GM15510 (cell line): ENCODE data around the gene MET.

Source experiments
- POLR2A ChIP-seq: IDR thresholded peaks from 3 replicates; pipeline ENCODE4 v1.6.1; 2011; ENCODE audit warnings: borderline replicate concordance; ENCODE audit not compliant: insufficient read length; ENCODE audit errors: extremely low read depth

The MET gene

GRCh38 chr7:116812860-116813259 lies 140.9 kb downstream of the MET start:
- no peak for TF ChIP-seq POLR2A

DNA sequence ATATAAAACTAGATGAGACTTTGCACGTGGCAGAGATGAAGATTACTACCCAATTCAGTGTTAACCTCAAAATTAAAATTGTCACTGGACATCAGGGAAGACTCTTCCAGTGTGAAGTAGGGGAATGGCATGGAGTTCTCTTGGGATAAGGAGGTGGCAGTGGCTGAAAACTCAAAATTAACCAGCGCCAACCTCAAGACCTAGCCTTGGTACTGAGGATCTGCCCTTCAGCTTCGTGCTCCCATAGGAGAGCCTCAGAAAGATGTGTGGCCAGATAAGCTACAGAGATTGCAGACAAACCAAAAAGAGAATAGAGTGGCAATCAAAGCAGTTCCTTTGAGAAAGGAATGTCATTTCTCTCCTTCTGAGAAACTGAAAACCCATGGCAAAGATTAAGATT lies 143.0 kb downstream of the MET start:
- no peak for TF ChIP-seq POLR2A

DNA sequence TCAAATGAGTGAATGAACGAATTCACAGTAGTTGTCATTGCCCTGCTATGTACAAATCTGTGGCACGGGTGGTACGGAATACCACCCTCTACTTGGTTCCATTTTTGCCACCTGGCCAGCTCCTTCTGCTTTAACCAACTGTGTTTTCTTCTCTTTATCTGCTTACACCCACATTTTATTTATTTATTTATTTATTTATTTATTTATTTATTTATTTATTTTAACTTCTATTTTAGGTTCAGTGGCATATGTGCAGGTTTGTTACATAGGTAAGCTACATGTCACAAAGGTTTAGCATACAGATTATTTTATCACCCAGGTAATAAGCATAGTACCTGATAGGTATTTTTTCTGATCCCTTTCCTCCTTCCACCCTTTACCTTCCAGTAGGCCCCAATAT lies 148.2 kb downstream of the MET start:
- TF ChIP-seq POLR2A, result no peak

DNA sequence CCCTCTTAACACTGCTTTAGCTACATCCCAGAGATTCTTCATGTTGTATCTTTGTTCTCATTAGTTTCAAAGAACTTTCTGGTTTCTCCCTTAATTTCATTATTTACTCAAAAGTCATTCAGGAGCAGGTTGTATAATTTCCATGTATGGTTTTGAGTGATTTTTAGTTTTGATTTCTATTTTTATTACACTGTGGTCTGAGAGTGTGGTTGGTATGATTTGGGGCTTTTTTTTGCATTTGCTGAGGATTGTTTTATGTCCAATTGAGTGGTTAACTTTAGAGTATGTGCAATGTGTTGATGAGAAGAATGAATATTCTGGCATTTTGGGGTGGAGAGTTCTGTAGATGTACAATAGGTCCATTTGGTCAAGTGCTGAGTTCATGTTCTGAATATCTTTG lies 152.5 kb downstream of the MET start:
- no peak for TF ChIP-seq POLR2A

DNA sequence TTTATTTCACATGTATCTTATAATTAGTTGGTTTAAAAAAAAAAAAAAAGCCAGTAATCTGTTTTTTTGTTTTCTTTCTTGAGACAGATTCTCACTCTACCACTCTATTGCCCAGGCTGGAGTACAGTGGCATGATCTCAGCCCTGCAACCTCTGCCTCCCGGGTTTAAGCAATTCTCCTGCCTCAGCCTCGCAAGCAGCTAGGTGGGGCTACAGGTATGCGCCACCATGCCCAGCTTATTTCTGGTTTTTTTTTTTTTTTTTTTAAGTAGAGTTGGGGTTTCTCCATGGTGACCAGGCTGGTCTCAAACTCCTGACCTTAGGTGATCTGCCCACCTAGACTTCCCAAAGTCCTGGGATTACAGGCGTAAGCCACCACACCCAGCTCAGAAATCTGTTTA lies 156.3 kb downstream of the MET start:
- TF ChIP-seq POLR2A, result no peak

DNA sequence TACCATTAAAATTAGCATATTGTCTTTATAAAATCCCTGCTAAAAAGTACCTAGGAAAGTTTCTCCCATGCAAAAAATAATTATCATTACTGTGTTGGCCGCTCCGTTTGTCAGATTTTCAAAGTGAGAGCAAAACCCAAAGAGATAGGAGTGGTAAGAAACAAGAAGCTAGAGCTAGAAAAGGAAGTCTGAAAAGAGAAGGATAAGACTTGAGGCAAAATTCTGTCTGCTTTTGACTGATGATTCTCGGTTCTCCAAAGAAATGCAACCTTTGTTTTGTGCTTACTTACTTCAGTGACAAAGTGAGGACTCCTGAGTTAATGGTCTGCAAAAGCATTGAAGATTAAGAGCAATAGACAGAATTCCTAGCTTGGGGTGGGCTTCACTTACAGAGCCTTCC lies 157.0 kb downstream of the MET start:
- no peak for TF ChIP-seq POLR2A

DNA sequence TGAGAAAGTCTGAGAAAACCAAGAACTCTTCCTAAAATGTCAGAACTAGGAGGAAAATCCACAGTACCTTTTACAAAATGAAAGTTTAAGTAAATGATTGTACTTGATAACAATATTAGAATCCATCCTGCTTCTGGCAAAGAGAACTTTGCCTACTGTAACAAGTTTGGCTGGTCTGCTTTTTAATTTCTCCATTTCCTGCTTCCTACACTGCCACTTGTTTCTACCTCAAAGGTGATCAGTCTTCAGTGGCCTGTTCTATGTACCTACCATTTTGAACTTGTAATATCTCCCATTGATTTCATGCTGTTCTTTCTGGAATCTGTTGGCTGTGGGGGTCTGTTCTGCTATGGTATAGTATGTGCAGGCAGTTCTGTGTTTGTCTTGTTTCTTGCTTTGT lies 157.5 kb downstream of the MET start:
- TF ChIP-seq POLR2A, result no peak

GRCh38 chr7:116832692-116833091 lies 160.7 kb downstream of the MET start:
- no peak for TF ChIP-seq POLR2A

GRCh38 chr7:116834815-116835504 lies 163.0 kb downstream of the MET start:
- TF ChIP-seq POLR2A, result no peak

DNA sequence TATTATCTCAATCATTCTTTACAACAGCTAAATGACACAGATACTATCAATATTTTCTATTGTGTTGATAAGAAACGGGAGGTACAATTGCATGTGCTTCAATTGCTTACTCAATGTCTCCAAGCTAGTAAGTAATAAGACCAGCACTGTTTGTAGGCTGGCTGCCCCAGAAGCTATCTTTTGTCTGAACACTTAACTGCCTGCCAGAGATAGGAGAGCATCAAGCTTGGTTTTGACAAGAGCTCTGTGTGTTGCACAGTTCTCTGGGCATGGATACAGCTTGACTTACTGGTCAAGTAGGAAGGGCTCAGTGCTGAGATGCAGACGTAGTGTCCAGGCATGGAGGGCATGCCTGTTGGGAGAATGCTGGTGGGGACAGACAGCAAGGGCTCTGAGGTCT lies 164.1 kb downstream of the MET start:
- no peak for TF ChIP-seq POLR2A

DNA sequence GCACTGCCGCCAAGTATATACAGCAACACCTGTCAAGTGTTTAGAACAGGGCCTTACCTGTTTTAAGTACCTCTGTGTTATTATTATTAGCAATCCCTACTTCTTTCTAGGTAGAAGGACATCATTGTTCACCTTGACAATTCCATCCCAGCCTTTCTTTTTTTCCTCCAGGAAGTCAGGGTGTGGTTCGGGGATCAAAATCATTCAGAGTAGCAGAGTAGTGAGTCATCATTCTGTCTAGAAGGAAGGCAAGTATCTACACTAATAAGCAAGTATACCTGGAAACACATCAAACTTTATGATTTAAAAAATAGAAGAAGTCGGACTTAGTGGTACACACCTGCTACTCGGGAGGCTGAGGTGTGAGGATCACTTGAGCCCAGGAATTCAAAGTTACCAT lies 164.9 kb downstream of the MET start:
- no peak for TF ChIP-seq POLR2A

GRCh38 chr7:116837586-116837985 lies 165.6 kb downstream of the MET start:
- TF ChIP-seq POLR2A, result no peak

DNA sequence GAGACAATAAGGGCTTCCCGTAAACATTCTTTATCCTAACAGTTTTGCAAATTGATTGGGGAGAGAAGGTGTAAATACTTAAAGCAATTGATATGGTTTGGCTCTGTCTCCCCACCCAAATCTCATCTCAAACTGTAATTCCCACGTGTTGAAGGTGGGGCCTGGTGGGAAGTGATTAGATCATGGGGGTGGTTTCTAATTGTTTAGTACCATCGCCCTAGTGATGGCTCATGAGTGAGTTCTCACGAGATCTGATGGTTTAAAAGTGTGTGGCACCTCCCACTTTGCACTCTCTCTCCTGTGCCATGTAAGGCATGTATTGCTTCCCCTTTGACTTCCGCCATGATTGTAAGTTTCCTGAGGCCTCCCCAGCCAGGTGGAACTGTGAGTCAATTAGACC lies 168.3 kb downstream of the MET start:
- no peak for TF ChIP-seq POLR2A

DNA sequence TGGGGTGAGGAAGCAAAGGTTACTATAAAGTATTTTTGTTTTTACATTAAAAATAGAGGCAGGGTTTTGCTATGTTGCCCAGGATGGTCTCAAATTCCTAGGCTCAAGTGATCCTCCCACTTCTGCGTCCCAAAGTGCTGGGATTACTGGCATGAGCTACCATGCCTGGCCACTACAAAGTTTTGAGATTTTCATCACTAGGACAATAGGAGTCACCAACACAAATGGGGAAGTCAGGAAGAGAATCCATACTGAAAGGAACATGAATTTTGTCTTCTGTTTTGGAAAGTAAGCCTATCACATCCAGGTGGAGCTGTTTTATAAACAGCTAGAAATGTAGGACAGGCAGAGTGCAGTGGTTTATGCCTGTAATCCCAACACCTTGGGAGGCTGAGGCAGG lies 170.4 kb downstream of the MET start:
- TF ChIP-seq POLR2A, result no peak

DNA sequence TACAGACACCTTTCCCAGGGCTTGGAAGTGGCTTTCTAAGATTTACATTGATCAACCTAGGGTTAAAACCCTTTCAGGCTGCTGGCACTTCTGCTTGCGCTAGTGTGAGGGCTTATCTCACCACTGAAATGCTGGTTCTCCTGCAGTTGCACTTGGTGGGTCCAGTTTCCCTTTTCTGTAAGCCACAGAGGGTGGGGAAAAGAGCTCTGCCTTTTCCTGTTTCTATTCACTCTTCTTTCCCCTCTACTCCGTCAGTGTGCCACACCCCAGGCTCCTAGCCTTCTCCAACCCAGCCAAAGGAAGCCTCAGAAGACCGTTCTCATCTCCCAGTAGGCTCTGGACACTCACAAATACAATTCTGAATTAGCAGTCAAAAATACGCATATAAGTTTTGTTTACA lies 171.4 kb downstream of the MET start:
- TF ChIP-seq POLR2A, result no peak
